ENCODE measurements around the gene VAV2. TPM values are rescaled to one million over a fixed set of nuclear protein-coding genes. Genes with fewer than 3 reads are reported as not detected.
"Not testable (repeated sequence)": the region's sequence is repeated elsewhere in the genome, so short reads cannot be mapped to it uniquely, and the experiment has no call there.

Gene VAV2
- total RNA-seq, 1 experiment from 2014 or later, result 3.5 TPM

DNA sequence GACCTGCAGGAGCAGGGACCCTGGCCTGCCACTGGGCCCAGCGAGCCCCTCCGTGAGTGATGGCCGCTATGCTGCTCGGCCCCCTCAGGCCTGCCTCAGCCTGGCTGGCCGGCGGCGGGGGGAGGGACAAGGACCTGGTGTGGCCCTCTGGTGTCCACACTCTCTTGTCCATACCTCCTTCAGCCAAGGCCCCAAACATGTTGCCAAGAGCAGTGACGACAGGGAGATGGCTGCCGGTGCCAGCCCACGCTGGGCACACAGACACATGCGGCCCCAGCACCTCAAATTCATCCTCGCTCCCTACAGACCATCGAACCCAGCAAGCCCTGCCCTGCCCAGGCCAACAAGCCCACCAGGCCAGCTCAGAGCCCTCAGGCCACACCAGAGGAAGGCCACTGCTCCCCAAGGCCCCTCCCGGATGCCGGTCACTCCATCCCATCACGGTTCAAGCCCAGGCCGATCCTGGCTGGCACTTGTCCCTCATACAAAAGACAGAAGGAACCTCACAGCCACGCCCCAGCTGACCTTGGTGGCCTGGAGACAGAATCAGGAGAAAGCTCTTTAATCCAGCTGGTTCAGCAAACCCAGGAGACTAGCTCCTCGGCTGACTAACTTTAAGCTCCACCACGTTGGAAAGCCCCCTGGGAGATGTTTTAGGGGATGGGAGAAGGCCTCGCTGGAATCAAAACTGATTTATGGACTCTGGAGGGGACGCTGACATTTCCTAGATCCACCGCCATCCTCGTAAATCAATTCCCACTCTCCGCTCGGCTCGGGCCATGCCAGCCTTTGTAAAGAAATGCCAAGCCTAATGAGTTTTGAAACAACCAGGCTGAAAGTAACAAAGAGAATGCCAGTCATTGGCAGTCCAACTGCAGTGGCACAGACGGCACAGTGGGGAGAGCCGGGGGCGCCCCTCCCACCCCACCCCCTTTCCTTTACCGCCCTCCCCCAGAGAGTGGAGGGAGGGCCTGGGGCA lies 84.9 kb downstream of the VAV2 start:
- Histone ChIP-seq H3K4me1 (ENCODE audit: low read length) (no peaks in the 10 kb centered on the region), H3K9ac (ENCODE audit: low read length) (no peak overlapping the region), H3K27ac (ENCODE audit: low read length) (no peak overlapping the region), H2AFZ (ENCODE audit: low read length) (no peak overlapping the region), H3K79me2 (ENCODE audit: low read length) (no peaks in the 10 kb centered on the region), H3K9me2 (replicated peaks; ENCODE audit: insufficient read depth, low read length) (no peaks in the 10 kb centered on the region), H3K4me3 (ENCODE audit: low read length) (no peak overlapping the region), H4K20me1 (ENCODE audit: insufficient read depth, low read depth, low read length) (peaks cover 55% of the 10 kb centered on the region; the same call in 1 of the 2 replicates), H3K27me3 (ENCODE audit: low read length) (no peaks in the 10 kb centered on the region), H3K9me3 (ENCODE audit: low read length) (no peaks in the 10 kb centered on the region), H3K4me2 (ENCODE audit: low read depth, low read length, poor library complexity, severe bottlenecking) (no peak overlapping the region), H3K36me3 (ENCODE audit: insufficient read depth, low read length) (no peaks in the 10 kb centered on the region)
- no peak for DNase-seq

DNA sequence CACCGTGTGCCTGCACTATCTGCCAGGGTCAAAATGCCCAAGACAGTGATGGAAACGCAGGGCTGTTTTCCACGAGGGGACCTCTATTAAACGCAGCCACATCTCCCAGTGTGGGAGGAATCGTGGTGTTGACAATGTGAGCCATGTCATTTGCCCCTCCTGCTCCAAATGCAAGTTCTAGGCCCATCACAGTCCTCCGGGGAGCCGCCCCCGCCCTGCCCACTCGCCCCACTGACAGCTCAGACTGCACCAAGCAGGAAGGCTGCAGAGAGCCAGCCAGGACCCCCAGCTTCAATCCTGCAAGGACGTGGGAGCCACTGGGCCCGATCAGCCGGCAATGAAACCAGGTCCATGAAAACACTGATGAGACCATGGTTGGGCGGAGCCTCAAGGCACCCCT lies 85.9 kb downstream of the VAV2 start:
- no peak overlapping the region for H3K4me3 ChIP-seq (ENCODE audit: low read length)
- no peaks in the 10 kb centered on the region for H3K79me2 ChIP-seq (ENCODE audit: low read length)
- H3K4me2 ChIP-seq (ENCODE audit: low read depth, low read length, poor library complexity, severe bottlenecking), result no peak overlapping the region
- H3K4me1 ChIP-seq (ENCODE audit: low read length), result peaks cover 3% of the 10 kb centered on the region
- no peaks in the 10 kb centered on the region for H3K27me3 ChIP-seq (ENCODE audit: low read length)
- H3K9ac ChIP-seq (ENCODE audit: low read length), result no peak overlapping the region
- H3K27ac ChIP-seq (ENCODE audit: low read length), result no peak overlapping the region
- no peak for DNase-seq
- peaks cover 57% of the 10 kb centered on the region; the same call in 1 of the 2 replicates for H4K20me1 ChIP-seq (ENCODE audit: insufficient read depth, low read depth, low read length)
- H2AFZ ChIP-seq (ENCODE audit: low read length), result no peak overlapping the region
- no peaks in the 10 kb centered on the region for H3K9me2 ChIP-seq (replicated peaks; ENCODE audit: insufficient read depth, low read length)
- no peaks in the 10 kb centered on the region for H3K9me3 ChIP-seq (ENCODE audit: low read length)
- H3K36me3 ChIP-seq (ENCODE audit: insufficient read depth, low read length), result no peaks in the 10 kb centered on the region

DNA sequence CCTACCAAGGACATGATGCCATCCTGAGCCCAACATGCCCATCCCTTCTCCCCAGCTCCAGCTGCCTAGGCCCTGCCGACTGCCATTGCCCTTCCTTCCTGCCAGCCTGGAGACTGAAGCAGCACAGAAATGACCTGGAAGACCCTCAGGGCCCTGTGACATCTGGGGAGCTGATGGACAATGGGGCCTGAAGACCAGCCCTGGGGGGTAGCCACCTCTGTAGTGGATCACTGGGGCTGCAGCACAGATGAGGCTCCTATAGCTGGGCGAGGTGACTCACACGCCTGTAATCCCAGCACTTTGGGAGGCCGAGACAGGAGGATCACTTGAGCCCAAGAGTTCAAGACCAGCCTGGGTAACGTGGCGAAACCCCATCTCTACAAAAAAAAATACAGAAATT lies 86.6 kb downstream of the VAV2 start:
- no peak for DNase-seq
- Histone ChIP-seq H3K4me2 (ENCODE audit: low read depth, low read length, poor library complexity, severe bottlenecking) (no peak overlapping the region), H2AFZ (ENCODE audit: low read length) (no peak overlapping the region), H3K36me3 (ENCODE audit: insufficient read depth, low read length) (no peaks in the 10 kb centered on the region), H3K79me2 (ENCODE audit: low read length) (no peaks in the 10 kb centered on the region), H3K9ac (ENCODE audit: low read length) (no peak overlapping the region), H3K27ac (ENCODE audit: low read length) (no peak overlapping the region), H3K4me3 (ENCODE audit: low read length) (no peak overlapping the region), H3K4me1 (ENCODE audit: low read length) (peaks cover 10% of the 10 kb centered on the region), H4K20me1 (ENCODE audit: insufficient read depth, low read depth, low read length) (peaks cover 61% of the 10 kb centered on the region; the same call in 1 of the 2 replicates), H3K9me2 (replicated peaks; ENCODE audit: insufficient read depth, low read length) (no peaks in the 10 kb centered on the region), H3K27me3 (ENCODE audit: low read length) (no peaks in the 10 kb centered on the region), H3K9me3 (ENCODE audit: low read length) (no peaks in the 10 kb centered on the region)

DNA sequence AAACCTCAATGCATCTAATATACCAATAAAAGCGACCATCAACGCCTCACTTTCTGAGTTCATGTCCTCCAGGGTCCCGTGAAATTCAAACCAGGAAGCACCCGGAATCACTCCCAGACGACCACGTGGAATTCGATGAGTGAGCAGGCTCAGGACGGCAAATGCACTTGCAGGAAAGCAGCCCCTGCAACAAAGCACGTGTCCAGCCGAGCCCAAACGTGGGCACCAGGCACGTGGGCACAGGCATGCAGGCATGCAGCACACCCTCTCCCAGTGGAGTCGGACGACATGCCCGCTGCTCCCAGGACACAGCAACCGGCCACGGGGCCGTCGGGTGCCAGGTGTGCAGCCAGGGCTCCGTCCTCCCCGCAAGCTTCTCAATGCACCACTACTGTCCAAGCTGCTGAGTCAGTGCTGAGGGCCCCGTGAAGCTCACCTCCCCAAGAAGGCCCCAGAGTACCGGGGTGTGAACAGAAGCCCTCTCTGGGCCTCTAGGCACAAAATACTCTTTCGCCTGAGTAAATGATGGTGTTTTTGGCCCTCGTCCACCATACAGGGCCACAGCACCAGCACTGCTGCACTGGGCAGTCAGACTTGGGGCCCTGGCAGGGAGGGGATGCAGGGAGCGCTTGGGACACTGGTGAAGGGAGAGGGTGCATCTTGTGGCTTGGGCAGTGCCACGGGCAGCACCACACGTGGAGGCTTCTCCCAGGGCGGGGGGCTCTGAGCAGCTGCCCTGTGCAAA lies 87.6 kb downstream of the VAV2 start:
- Histone ChIP-seq H4K20me1 (ENCODE audit: insufficient read depth, low read depth, low read length) (peaks cover 58% of the 10 kb centered on the region; the same call in 1 of the 2 replicates), H3K27ac (ENCODE audit: low read length) (no peak overlapping the region), H3K4me1 (ENCODE audit: low read length) (peaks cover 13% of the 10 kb centered on the region), H3K79me2 (ENCODE audit: low read length) (no peaks in the 10 kb centered on the region), H3K4me2 (ENCODE audit: low read depth, low read length, poor library complexity, severe bottlenecking) (no peak overlapping the region), H3K9ac (ENCODE audit: low read length) (no peak overlapping the region), H3K4me3 (ENCODE audit: low read length) (no peak overlapping the region), H3K36me3 (ENCODE audit: insufficient read depth, low read length) (no peaks in the 10 kb centered on the region), H3K9me3 (ENCODE audit: low read length) (no peaks in the 10 kb centered on the region), H2AFZ (ENCODE audit: low read length) (no peak overlapping the region), H3K27me3 (ENCODE audit: low read length) (no peaks in the 10 kb centered on the region), H3K9me2 (replicated peaks; ENCODE audit: insufficient read depth, low read length) (no peaks in the 10 kb centered on the region)
- DNase-seq, result no peak

DNA sequence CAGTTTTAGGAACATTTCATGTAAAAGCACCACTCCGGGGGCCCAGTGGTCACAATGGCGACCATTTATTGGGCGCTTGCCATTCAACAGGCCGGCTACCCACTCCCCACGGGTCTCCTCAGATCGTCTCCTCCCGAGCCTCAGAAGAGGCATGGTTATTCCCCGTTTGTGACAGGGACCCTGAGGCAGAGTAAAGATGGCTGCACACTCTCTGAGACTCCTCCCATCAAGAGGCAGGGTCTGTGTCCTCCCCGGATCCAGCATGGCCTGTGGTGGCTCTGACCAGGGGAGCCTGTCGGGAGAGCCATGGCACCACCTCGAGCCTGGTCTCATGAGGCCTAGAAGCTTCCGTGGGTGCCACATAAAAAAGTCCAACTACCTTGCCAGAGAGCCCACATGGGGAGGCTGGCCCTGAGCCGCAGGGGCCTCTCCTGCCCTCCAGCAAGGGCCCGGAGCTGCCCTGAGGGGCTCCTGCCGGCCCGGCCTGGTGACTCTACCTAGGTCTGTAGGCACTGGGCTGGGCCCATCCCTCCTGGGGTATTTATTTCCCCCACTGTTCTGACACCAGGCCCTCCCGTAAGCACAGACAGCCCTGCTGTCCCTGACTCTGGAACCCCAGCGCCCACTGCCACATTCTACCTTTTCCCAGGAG lies 90.8 kb downstream of the VAV2 start:
- Histone ChIP-seq H4K20me1 (ENCODE audit: insufficient read depth, low read depth, low read length) (peaks cover 36% of the 10 kb centered on the region; the same call in 1 of the 2 replicates), H3K4me1 (ENCODE audit: low read length) (peaks cover 13% of the 10 kb centered on the region), H3K4me3 (ENCODE audit: low read length) (no peak overlapping the region; the same call in 1 of the 2 replicates), H3K9me3 (ENCODE audit: low read length) (no peaks in the 10 kb centered on the region), H3K9me2 (replicated peaks; ENCODE audit: insufficient read depth, low read length) (no peaks in the 10 kb centered on the region), H3K27me3 (ENCODE audit: low read length) (no peaks in the 10 kb centered on the region), H2AFZ (ENCODE audit: low read length) (no peak overlapping the region), H3K36me3 (ENCODE audit: insufficient read depth, low read length) (no peaks in the 10 kb centered on the region), H3K9ac (ENCODE audit: low read length) (peak overlapping the region; percentile 13; the same call in 1 of the 2 replicates), H3K4me2 (ENCODE audit: low read depth, low read length, poor library complexity, severe bottlenecking) (peak overlapping the region; percentile 50), H3K27ac (ENCODE audit: low read length) (no peak overlapping the region), H3K79me2 (ENCODE audit: low read length) (no peaks in the 10 kb centered on the region)
- DNase-seq, result no peak

DNA sequence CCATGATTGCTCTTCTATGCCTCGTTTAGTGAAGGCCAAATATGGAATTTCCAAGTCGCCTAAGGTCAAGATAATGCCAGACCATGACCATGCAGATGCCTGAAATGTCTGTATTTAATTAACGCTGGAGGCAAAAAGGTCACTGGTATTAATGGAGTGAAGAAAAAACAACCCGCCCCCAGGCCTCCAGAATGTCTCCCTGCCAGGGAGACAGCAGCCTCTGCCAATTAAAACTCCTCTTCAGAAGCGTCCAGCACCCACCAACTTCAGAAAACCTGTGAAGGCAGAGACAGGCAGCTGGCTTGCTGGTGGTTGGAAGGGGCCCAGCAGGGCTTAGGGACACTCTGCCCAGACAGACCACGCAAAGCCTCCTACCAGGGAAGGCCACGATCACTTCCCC lies 94.4 kb downstream of the VAV2 start:
- Histone ChIP-seq H2AFZ (ENCODE audit: low read length) (no peak overlapping the region), H3K27ac (ENCODE audit: low read length) (no peak overlapping the region), H3K4me3 (ENCODE audit: low read length) (no peak overlapping the region), H3K79me2 (ENCODE audit: low read length) (no peaks in the 10 kb centered on the region), H3K4me1 (ENCODE audit: low read length) (peaks cover 13% of the 10 kb centered on the region), H3K4me2 (ENCODE audit: low read depth, low read length, poor library complexity, severe bottlenecking) (no peak overlapping the region), H3K9me2 (replicated peaks; ENCODE audit: insufficient read depth, low read length) (no peaks in the 10 kb centered on the region), H4K20me1 (ENCODE audit: insufficient read depth, low read depth, low read length) (peaks cover 22% of the 10 kb centered on the region; the same call in 1 of the 2 replicates), H3K9ac (ENCODE audit: low read length) (no peak overlapping the region), H3K36me3 (ENCODE audit: insufficient read depth, low read length) (no peaks in the 10 kb centered on the region), H3K27me3 (ENCODE audit: low read length) (no peaks in the 10 kb centered on the region), H3K9me3 (ENCODE audit: low read length) (no peaks in the 10 kb centered on the region)
- no peak for DNase-seq

DNA sequence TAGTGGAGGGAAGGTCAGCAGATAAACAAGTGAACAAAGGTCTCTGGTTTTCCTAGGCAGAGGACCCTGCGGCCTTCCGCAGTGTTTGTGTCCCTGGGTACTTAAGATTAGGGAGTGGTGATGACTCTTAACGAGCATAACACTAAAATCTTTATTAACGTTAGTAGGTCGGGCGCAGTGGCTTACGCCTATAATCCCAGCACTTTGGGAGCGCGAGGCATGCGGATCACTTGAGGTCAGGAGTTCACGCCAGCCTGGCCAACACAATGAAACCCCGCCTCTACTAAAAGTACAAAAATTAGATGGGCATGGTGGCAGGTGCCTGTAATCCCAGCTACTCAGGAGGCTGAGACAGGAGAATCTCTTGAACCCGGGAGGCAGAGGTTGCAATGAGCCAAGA lies 96.1 kb downstream of the VAV2 start:
- H3K9me3 ChIP-seq (ENCODE audit: low read length); H3K9ac ChIP-seq (ENCODE audit: low read length); H2AFZ ChIP-seq (ENCODE audit: low read length); H3K79me2 ChIP-seq (ENCODE audit: low read length); H3K27ac ChIP-seq (ENCODE audit: low read length); H4K20me1 ChIP-seq (ENCODE audit: insufficient read depth, low read depth, low read length); H3K9me2 ChIP-seq (replicated peaks; ENCODE audit: insufficient read depth, low read length); DNase-seq; H3K4me3 ChIP-seq (ENCODE audit: low read length); H3K27me3 ChIP-seq (ENCODE audit: low read length); H3K4me1 ChIP-seq (ENCODE audit: low read length); H3K4me2 ChIP-seq (ENCODE audit: low read depth, low read length, poor library complexity, severe bottlenecking); H3K36me3 ChIP-seq (ENCODE audit: insufficient read depth, low read length): not testable (repeated sequence)

DNA sequence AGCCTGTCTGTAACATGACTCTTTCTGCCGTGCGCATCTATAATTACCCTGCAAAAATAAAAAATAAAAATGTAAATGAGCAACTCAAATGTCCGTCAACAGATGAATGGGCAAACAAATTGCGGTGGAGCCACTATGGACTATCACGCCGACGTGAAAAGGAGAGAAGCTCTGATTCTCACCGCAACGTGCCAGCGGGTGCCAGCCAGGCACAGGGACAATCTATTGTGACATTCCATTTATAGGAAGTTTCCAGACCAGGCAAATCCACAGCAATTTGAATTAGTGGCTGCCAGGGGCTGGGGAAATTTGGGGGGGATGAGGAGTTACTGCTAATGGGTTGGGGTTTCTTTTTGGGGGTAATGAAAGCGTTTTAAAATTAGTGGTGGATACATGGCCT lies 96.8 kb downstream of the VAV2 start:
- Histone ChIP-seq H3K4me2 (ENCODE audit: low read depth, low read length, poor library complexity, severe bottlenecking) (no peak overlapping the region), H3K27me3 (ENCODE audit: low read length) (no peaks in the 10 kb centered on the region), H3K4me1 (ENCODE audit: low read length) (peaks cover 2% of the 10 kb centered on the region), H4K20me1 (ENCODE audit: insufficient read depth, low read depth, low read length) (peaks cover 10% of the 10 kb centered on the region; the same call in 1 of the 2 replicates), H3K4me3 (ENCODE audit: low read length) (no peak overlapping the region), H2AFZ (ENCODE audit: low read length) (no peak overlapping the region), H3K36me3 (ENCODE audit: insufficient read depth, low read length) (no peaks in the 10 kb centered on the region), H3K9me3 (ENCODE audit: low read length) (no peaks in the 10 kb centered on the region), H3K9ac (ENCODE audit: low read length) (no peak overlapping the region), H3K79me2 (ENCODE audit: low read length) (no peaks in the 10 kb centered on the region), H3K27ac (ENCODE audit: low read length) (no peak overlapping the region), H3K9me2 (replicated peaks; ENCODE audit: insufficient read depth, low read length) (no peaks in the 10 kb centered on the region)
- DNase-seq, result no peak

Data from Karpas-422 (cell line).